Measurements from ENCODE around the gene MUC21.

DNA sequence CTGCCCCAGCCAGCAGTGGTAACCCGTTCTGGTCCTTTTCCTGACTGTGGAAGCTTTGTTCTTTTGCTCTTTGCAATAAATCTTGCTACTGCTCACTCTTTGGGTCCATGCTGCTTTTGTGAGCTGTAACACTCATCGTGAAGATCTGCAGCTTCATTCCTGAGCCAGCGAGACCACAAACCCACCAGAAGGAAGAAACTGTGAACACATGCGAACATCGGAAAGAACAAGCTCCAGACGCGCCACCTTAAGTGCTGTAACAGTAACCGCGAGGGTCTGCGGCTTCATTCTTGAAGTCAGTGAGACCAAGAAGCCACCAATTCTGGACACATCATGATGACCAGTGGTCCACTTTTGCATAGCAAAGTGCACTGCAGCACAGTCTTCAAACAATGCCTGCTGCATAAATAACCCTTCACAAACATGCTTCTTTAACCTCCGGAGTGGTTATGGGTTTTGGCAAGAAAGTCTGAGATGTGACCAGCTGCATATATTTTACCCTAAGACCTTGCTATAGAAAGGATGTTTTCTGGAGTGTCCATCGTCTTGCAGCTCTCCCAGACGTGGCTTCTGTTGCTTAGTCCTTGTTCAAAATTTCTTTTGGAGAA lies 17.9 kb downstream of the MUC21 start:
- TF ChIP-seq FOXJ3 (CRISPR knock-in tag; IDR thresholded peaks at IDR 0.05) (no peak), RAD21 (IDR thresholded peaks at IDR 0.05; ENCODE audit: low read length) (no peak), TCF12 (IDR thresholded peaks at IDR 0.05) (no peak), RCOR1 (IDR thresholded peaks at IDR 0.05; ENCODE audit: low read length) (no peak), EP300 (IDR thresholded peaks at IDR 0.05; ENCODE audit: borderline replicate concordance in 1 of 2, low read depth in 1 of 2, low read length in 1 of 2) (no peak), FOSL2 (IDR thresholded peaks at IDR 0.05; ENCODE audit: borderline replicate concordance, low read depth) (no peak), POLR2AphosphoS5 (IDR thresholded peaks at IDR 0.05; ENCODE audit: low read depth, low read length) (no peak), SMC3 (IDR thresholded peaks at IDR 0.05; ENCODE audit: low read depth, low read length) (no peak), GABPA (IDR thresholded peaks at IDR 0.05; ENCODE audit: low read depth) (no peak)
- TF ChIP-seq, protein P1, sequence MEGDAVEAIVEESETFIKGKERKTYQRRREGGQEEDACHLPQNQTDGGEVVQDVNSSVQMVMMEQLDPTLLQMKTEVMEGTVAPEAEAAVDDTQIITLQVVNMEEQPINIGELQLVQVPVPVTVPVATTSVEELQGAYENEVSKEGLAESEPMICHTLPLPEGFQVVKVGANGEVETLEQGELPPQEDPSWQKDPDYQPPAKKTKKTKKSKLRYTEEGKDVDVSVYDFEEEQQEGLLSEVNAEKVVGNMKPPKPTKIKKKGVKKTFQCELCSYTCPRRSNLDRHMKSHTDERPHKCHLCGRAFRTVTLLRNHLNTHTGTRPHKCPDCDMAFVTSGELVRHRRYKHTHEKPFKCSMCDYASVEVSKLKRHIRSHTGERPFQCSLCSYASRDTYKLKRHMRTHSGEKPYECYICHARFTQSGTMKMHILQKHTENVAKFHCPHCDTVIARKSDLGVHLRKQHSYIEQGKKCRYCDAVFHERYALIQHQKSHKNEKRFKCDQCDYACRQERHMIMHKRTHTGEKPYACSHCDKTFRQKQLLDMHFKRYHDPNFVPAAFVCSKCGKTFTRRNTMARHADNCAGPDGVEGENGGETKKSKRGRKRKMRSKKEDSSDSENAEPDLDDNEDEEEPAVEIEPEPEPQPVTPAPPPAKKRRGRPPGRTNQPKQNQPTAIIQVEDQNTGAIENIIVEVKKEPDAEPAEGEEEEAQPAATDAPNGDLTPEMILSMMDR (IDR thresholded peaks at IDR 0.05) = no peak
- TF ChIP-seq, protein P2, sequence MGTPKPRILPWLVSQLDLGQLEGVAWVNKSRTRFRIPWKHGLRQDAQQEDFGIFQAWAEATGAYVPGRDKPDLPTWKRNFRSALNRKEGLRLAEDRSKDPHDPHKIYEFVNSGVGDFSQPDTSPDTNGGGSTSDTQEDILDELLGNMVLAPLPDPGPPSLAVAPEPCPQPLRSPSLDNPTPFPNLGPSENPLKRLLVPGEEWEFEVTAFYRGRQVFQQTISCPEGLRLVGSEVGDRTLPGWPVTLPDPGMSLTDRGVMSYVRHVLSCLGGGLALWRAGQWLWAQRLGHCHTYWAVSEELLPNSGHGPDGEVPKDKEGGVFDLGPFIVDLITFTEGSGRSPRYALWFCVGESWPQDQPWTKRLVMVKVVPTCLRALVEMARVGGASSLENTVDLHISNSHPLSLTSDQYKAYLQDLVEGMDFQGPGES (IDR thresholded peaks at IDR 0.05; ENCODE audit: low read depth, low read length) = no peak

Measured in SK-N-SH (cell line).